MCF 10A (cell line): ENCODE measurements around the gene HOXC5. TPM values are rescaled to one million over a fixed set of nuclear protein-coding genes. Genes with fewer than 3 reads are reported as not detected.

ENCODE experiments used
- BruUV-seq: library from RNA; stranded (reverse); fragments of 400-500 nt; replicated peaks from 2 replicates; lab custom pipeline; 2021; lab: Mats Ljungman, UMichigan
- CTCF ChIA-PET: fragments of 300-600 bp; sonication (Branson Sonifier 250); formaldehyde crosslinking; extraction: SDS; loops from one replicate; lab custom pipeline; 2021; ENCODE audit warnings: antibody characterized with exemption, inconsistent platforms; lab: Yijun Ruan, JAX
- POLR2A ChIA-PET: fragments of 300-600, 350-650 bp; sonication (Branson Sonifier 250); formaldehyde crosslinking; extraction: SDS; loops from one replicate; lab custom pipeline; 2020; ENCODE audit warnings: antibody characterized with exemption, inconsistent platforms; lab: Yijun Ruan, JAX
- DNase-seq: peaks from one replicate; pipeline ENCODE4 v3.0.0-alpha.2; 2018; ENCODE audit not compliant: unreplicated experiment
- H3K27ac Mint-ChIP-seq: one replicate; pipeline ENCODE4 v1.8.0; 2022; ENCODE audit warnings: mild to moderate bottlenecking, low read depth, mixed read lengths; ENCODE audit not compliant: unreplicated experiment
- H3K27me3 Mint-ChIP-seq: one replicate; pipeline ENCODE4 v1.8.0; 2022; ENCODE audit warnings: mixed read lengths; ENCODE audit not compliant: insufficient read depth, unreplicated experiment
- H3K36me3 Mint-ChIP-seq: one replicate; pipeline ENCODE4 v1.8.0; 2022; ENCODE audit warnings: mild to moderate bottlenecking, moderate library complexity, mixed read lengths; ENCODE audit not compliant: insufficient read depth, unreplicated experiment
- H3K4me1 Mint-ChIP-seq: one replicate; pipeline ENCODE4 v1.8.0; 2022; ENCODE audit warnings: mixed read lengths; ENCODE audit not compliant: insufficient read depth, unreplicated experiment
- H3K4me3 Mint-ChIP-seq: one replicate; pipeline ENCODE4 v1.8.0; 2022; ENCODE audit warnings: mild to moderate bottlenecking, moderate library complexity, mixed read lengths; ENCODE audit not compliant: unreplicated experiment
- H3K9me3 Mint-ChIP-seq: one replicate; pipeline ENCODE4 v1.8.0; 2022; ENCODE audit warnings: mixed read lengths; ENCODE audit not compliant: unreplicated experiment
- intact Hi-C: fragments of 100-400 bp; cut with micrococcal nuclease; formaldehyde crosslinking; loops from 2 replicates; pipeline ENCODE4 v1.14.1; 2022
- total RNA-seq: library from RNA; stranded (reverse); gene quantifications from 2 replicates; pipeline ENCODE4 v1.2.3, GENCODE V29; 2022
- TF ChIP-seq, protein P1 (sequence below): fragments of 200-600 bp; IDR thresholded peaks from one replicate; pipeline ENCODE4 v1.8.0; 2022; ENCODE audit warnings: antibody characterized with exemption, mild to moderate bottlenecking; ENCODE audit not compliant: unreplicated experiment

Gene HOXC5
- total RNA-seq, 1 experiment from 2014 or later: not detected

DNA sequence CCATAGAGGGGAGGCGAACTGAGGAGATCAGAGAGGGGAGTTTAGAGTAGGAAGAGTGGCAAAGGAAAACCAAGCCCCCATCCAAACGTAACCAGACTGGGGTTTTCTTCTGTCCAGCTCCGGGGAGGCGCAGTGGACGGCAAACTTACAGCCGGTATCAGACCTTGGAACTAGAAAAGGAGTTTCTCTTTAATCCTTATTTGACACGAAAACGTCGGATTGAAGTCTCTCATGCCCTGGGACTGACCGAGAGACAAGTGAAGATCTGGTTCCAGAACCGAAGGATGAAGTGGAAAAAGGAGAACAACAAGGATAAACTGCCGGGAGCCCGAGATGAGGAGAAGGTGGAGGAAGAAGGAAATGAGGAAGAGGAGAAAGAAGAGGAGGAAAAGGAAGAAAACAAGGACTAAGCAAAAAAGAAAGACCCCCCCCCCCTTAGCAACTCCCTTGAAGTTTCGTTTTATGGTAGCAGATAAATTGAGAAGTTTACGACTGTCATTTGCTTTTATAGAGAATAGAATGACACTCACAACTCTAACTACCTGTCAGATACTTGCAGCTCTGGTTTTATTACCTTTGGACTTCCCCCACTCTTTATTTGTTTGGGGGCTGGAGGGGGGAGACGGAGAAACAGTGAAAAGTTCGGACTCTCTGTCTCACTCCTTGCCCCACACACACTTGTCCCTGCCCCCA lies 21.7 kb upstream of the HOXC5 start:
- no peak overlapping the region for H3K27ac Mint-ChIP-seq
- no peak for DNase-seq
- no peaks in the 10 kb centered on the region for H3K9me3 Mint-ChIP-seq
- H3K4me3 Mint-ChIP-seq: no peak overlapping the region
- no TSS peak for BruUV-seq
- H3K36me3 Mint-ChIP-seq: no peaks in the 10 kb centered on the region
- ChIA-PET CTCF (interaction anchor here (0.7 to 10.0 kb wide), 3 partner anchors 181 to 203 kb away, joined by 6 to 141 read pairs (median 130); partner anchors contain the start of gene SMUG1), POLR2A (no interaction called here)
- H3K4me1 Mint-ChIP-seq: peaks cover 19% of the 10 kb centered on the region
- TF ChIP-seq, protein P1, sequence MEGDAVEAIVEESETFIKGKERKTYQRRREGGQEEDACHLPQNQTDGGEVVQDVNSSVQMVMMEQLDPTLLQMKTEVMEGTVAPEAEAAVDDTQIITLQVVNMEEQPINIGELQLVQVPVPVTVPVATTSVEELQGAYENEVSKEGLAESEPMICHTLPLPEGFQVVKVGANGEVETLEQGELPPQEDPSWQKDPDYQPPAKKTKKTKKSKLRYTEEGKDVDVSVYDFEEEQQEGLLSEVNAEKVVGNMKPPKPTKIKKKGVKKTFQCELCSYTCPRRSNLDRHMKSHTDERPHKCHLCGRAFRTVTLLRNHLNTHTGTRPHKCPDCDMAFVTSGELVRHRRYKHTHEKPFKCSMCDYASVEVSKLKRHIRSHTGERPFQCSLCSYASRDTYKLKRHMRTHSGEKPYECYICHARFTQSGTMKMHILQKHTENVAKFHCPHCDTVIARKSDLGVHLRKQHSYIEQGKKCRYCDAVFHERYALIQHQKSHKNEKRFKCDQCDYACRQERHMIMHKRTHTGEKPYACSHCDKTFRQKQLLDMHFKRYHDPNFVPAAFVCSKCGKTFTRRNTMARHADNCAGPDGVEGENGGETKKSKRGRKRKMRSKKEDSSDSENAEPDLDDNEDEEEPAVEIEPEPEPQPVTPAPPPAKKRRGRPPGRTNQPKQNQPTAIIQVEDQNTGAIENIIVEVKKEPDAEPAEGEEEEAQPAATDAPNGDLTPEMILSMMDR: no peak
- intact Hi-C loops: no loop called here
- H3K27me3 Mint-ChIP-seq: no peaks in the 10 kb centered on the region

DNA sequence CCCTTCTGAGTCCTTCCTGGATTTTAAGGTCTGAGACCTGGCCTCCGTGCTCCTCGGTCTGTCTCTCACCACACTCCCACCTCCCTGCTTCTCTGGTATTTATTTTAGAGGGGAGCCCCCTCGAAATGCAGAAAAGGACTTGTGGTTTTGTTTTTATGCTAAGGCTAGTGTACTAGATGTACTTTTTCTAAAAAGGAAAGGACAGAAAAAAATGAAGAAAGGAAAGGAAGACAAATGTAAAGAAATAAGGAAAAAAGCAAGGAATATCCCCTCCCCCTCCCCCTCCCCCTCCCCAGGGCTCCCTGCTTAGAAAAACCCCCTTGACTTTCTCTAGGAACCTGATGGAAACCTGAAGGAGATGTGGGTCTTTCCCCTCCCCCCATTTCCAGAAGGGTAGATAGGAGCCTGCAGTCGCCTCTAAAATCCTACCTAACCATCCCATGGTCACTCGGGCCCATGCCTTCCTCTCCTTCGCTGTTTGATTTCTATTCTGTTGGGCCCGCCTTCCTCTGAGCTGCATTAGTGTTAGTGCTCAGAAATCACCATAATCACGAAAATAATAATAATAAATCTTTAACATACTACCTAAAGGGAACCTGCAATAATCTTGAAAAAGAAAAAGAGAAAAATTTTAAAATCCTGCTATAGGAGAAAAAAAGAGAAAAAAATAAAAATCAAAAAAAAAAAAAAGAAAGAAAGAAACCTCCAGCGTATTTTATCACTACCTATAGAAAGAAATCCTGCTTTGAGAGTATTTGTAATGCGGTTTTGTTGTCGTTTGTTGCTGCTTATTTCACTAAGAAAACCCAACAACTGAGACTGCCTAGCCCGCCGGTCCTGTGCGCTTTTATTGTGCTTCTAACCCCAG lies 21.0 kb upstream of the HOXC5 start:
- H3K4me3 Mint-ChIP-seq: no peak overlapping the region
- no peaks in the 10 kb centered on the region for H3K9me3 Mint-ChIP-seq
- no peaks in the 10 kb centered on the region for H3K27me3 Mint-ChIP-seq
- ChIA-PET POLR2A (no interaction called here), CTCF (interaction anchor here (0.7 to 3.8 kb wide), 6 partner anchors 21 to 347 kb away, joined by 3 to 16 read pairs (median 4); partner anchors contain the start of gene HOXC5)
- intact Hi-C loops: no loop called here
- H3K4me1 Mint-ChIP-seq: peaks cover 17% of the 10 kb centered on the region
- TF ChIP-seq, protein P1: no peak
- DNase-seq: no peak
- BruUV-seq: no TSS peak
- H3K27ac Mint-ChIP-seq: no peak overlapping the region
- H3K36me3 Mint-ChIP-seq: no peaks in the 10 kb centered on the region

DNA sequence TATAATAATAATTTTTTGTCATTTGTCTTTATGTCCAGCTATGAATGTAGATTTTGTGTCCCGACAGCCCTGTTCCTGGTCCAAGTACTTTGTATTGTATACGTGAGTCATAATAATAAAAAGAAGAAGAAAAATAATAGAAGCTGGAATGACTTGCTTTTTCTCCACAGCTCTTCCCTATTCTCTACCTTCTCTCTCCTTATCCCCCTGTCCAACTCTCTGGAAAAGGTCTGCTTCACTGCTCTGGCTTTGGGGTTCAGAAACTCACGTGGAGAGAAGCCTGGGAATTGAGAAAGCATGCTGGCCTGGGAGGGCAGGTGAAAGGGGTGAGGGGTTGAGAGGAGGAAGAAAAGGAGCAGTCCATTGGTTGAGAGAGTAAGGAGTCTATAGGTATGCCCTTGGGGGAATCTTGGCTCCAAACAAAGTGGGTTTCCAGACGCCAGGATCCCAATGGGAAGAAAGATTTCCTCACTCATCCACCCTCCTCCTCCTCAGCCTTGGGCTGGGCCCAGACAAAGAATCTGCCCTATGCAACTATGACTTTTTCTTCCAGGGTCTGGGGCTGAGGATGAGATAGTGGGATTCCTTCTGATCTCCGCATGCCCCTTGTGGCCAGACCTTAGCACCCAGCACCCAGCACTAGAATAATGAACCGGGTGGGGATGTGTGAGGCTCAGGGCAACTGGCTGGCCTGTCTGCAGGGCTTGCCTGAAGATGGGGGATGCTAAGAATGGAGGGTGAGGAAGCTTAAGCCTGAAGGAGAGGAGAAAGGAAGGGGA lies 20.0 kb upstream of the HOXC5 start:
- no peak for DNase-seq
- H3K27me3 Mint-ChIP-seq: no peaks in the 10 kb centered on the region
- TF ChIP-seq, protein P1: no peak
- intact Hi-C loops: no loop called here
- no peak overlapping the region for H3K27ac Mint-ChIP-seq
- no TSS peak for BruUV-seq
- ChIA-PET CTCF (interaction anchor here (0.7 to 3.8 kb wide), 5 partner anchors 20 to 346 kb away, joined by 3 to 16 read pairs (median 4); partner anchors contain the start of gene HOXC5), POLR2A (interaction anchor here (1.3 kb wide), 1 partner anchor 9 kb away, joined by 5 read pairs; no protein-coding TSS in a partner anchor)
- H3K9me3 Mint-ChIP-seq: no peaks in the 10 kb centered on the region
- H3K36me3 Mint-ChIP-seq: no peaks in the 10 kb centered on the region
- H3K4me1 Mint-ChIP-seq: peaks cover 17% of the 10 kb centered on the region
- no peak overlapping the region for H3K4me3 Mint-ChIP-seq
